TTC549 (cell line): ENCODE data around the gene RGR.
"Not testable (repeated sequence)": the region's sequence is repeated elsewhere in the genome, so short reads cannot be mapped to it uniquely, and the experiment has no call there.

Experiments used
- FAIRE-seq: peaks from 2 replicates; lab custom pipeline; 2012; peaks lifted over from hg19 to GRCh38; lab: Jason Lieb, UNC

Gene RGR

GRCh38 chr10:84258034-84258695 is 13.3 kb downstream of the RGR start:
- FAIRE-seq: no peak

GRCh38 chr10:84261236-84261915 is 16.5 kb downstream of the RGR start:
- FAIRE-seq: no peak

- FAIRE-seq: no peak
Observed at GRCh38 chr10:84262190-84262956, 17.5 kb downstream of the RGR start.

GRCh38 chr10:84263716-84264115 is 18.9 kb downstream of the RGR start:
- FAIRE-seq: no peak

- FAIRE-seq: no peak
Observed at GRCh38 chr10:84264611-84265141, 19.8 kb downstream of the RGR start.

- FAIRE-seq: no peak
Observed at GRCh38 chr10:84265418-84265817, 20.6 kb downstream of the RGR start.

GRCh38 chr10:84267503-84268126 is 22.8 kb downstream of the RGR start:
- no peak for FAIRE-seq

GRCh38 chr10:84269162-84269561 is 24.3 kb downstream of the RGR start:
- no peak for FAIRE-seq

GRCh38 chr10:84269773-84270172 is 24.9 kb downstream of the RGR start:
- no peak for FAIRE-seq

GRCh38 chr10:84270708-84271107 is 25.9 kb downstream of the RGR start:
- no peak for FAIRE-seq

GRCh38 chr10:84279876-84280475 is 35.1 kb downstream of the RGR start:
- not testable (repeated sequence) for FAIRE-seq

- FAIRE-seq: no peak
Observed at GRCh38 chr10:84286695-84287094, 41.8 kb downstream of the RGR start.

- FAIRE-seq: no peak
Observed at GRCh38 chr10:84288151-84288550, 43.3 kb downstream of the RGR start.

- FAIRE-seq: no peak
Observed at GRCh38 chr10:84289521-84290200, 44.8 kb downstream of the RGR start.

- FAIRE-seq: no peak
Observed at GRCh38 chr10:84290235-84290634, 45.4 kb downstream of the RGR start.

- no peak for FAIRE-seq
Observed at GRCh38 chr10:84291384-84291783, 46.5 kb downstream of the RGR start.

- FAIRE-seq: no peak
Observed at GRCh38 chr10:84292502-84292901, 47.6 kb downstream of the RGR start.

- no peak for FAIRE-seq
Observed at GRCh38 chr10:84293171-84293570, 48.3 kb downstream of the RGR start.

- FAIRE-seq: no peak
Observed at GRCh38 chr10:84293574-84294016, 48.7 kb downstream of the RGR start.

- no peak for FAIRE-seq
Observed at GRCh38 chr10:84294766-84295447, 50.1 kb downstream of the RGR start.
